Thoracic aorta (tissue), 2 donors: ENCODE measurements around the gene AUTS2. TPM values are rescaled to one million over a fixed set of nuclear protein-coding genes. Genes with fewer than 3 reads are reported as not detected.
"Not testable (repeated sequence)": the region's sequence is repeated elsewhere in the genome, so short reads cannot be mapped to it uniquely, and the experiment has no call there.

ENCODE experiments used
- ATAC-seq: fragments of 150-250 bp; one replicate; pipeline ENCODE4 v1.8.0; 2017; ENCODE audit warnings: low read depth; ENCODE audit not compliant: insufficient number of reproducible peaks, low FRiP score
- DNase-seq: peaks from one replicate; pipeline ENCODE4 v3.0.0-alpha.2; 2020; ENCODE audit warnings: low spot score
- H3K27ac ChIP-seq, 2 donors: fragments of 200-600 bp; sonication (generic); 1 replicate in 1 of 2; 2 replicates in 1 of 2; pipeline ENCODE4 v1.5.1; 2016; ENCODE audit warnings: mild to moderate bottlenecking in 2 of 2, moderate library complexity in 2 of 2
- H3K27me3 ChIP-seq: fragments of 200-600 bp; sonication (generic); replicated peaks from 2 replicates; pipeline ENCODE4 v1.6.0; 2016; ENCODE audit warnings: mild to moderate bottlenecking; ENCODE audit not compliant: insufficient read depth
- H3K36me3 ChIP-seq: fragments of 200-600 bp; sonication (generic); one replicate; pipeline ENCODE4 v1.5.1; 2016
- H3K4me1 ChIP-seq, 2 donors: fragments of 200-600 bp; sonication (generic); 1 replicate in 1 of 2; 2 replicates in 1 of 2; pipeline versions ENCODE4 v1.5.1 to v1.6.0; 2016; ENCODE audit warnings: low read depth in 2 of 2, mild to moderate bottlenecking in 1 of 2; ENCODE audit not compliant: control insufficient read depth in 1 of 2
- H3K4me3 ChIP-seq: fragments of 200-600 bp; sonication (generic); 2 replicates; pipeline ENCODE4 v1.5.1; 2016; ENCODE audit warnings: mild to moderate bottlenecking
- H3K9me3 ChIP-seq: fragments of 200-600 bp; sonication (generic); 2 replicates; pipeline ENCODE4 v1.5.1; 2016
- total RNA-seq, 2 donors: library from RNA; depleted of rRNA; stranded (reverse); fragments of >200 nt; gene quantifications; one replicate each; pipeline versions ENCODE4 v1.1.0 to v1.2.3, GENCODE V29; 2016
- TF ChIP-seq, protein P1 (sequence below): fragments of 200-600 bp; sonication (generic); IDR thresholded peaks from one replicate; pipeline ENCODE4 v1.5.1; 2019; ENCODE audit warnings: antibody characterized with exemption

Gene AUTS2
- total RNA-seq, 2 donors from 2014 or later, result 49.4 to 101 TPM

GRCh38 chr7:70356787-70357328 is 758.6 kb downstream of the AUTS2 start:
- Histone ChIP-seq H3K36me3 (no peaks in the 10 kb centered on the region), H3K27ac (no peak overlapping the region), H3K4me3 (no peak overlapping the region), H3K9me3 (no peaks in the 10 kb centered on the region), H3K4me1 (peaks cover 0 to 9% of the 10 kb centered on the region in 2 donors), H3K27me3 (no peaks in the 10 kb centered on the region)
- TF ChIP-seq, protein P1, sequence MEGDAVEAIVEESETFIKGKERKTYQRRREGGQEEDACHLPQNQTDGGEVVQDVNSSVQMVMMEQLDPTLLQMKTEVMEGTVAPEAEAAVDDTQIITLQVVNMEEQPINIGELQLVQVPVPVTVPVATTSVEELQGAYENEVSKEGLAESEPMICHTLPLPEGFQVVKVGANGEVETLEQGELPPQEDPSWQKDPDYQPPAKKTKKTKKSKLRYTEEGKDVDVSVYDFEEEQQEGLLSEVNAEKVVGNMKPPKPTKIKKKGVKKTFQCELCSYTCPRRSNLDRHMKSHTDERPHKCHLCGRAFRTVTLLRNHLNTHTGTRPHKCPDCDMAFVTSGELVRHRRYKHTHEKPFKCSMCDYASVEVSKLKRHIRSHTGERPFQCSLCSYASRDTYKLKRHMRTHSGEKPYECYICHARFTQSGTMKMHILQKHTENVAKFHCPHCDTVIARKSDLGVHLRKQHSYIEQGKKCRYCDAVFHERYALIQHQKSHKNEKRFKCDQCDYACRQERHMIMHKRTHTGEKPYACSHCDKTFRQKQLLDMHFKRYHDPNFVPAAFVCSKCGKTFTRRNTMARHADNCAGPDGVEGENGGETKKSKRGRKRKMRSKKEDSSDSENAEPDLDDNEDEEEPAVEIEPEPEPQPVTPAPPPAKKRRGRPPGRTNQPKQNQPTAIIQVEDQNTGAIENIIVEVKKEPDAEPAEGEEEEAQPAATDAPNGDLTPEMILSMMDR, result no peak
- ATAC-seq (no peak), DNase-seq (no peak)

DNA sequence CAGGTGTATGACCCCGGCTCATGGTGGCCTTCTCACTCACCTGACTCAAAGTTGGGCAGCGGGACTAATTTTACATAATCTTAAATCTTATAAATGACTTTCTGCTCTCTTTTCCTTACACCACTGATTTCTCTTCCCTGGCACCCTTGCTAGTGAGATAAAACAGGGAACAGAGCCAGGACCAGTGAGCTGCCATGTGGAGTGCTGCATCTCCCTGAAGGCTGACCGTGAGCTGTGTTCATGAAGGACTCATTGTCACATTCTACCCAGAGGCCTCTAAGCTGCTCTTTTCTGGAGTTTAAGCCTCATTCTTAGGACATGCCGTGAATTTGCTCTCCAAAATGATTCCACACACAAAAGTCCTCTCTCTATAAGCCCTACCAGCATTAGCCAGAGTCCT is 762.3 kb downstream of the AUTS2 start:
- DNase-seq (no peak), ATAC-seq (no peak)
- Histone ChIP-seq H3K9me3 (no peaks in the 10 kb centered on the region), H3K4me3 (no peak overlapping the region), H3K27me3 (no peaks in the 10 kb centered on the region), H3K27ac (no peak overlapping the region), H3K4me1 (peaks cover 0 to 9% of the 10 kb centered on the region in 2 donors), H3K36me3 (no peaks in the 10 kb centered on the region)
- TF ChIP-seq, protein P1, result no peak

GRCh38 chr7:70361821-70362220 is 763.5 kb downstream of the AUTS2 start:
- no peaks in the 10 kb centered on the region for H3K36me3 ChIP-seq
- H3K27ac ChIP-seq, result no peak overlapping the region
- no peaks in the 10 kb centered on the region for H3K27me3 ChIP-seq
- H3K4me3 ChIP-seq, result no peak overlapping the region
- TF ChIP-seq, protein P1, result no peak
- DNase-seq (no peak), ATAC-seq (no peak)
- H3K9me3 ChIP-seq, result no peaks in the 10 kb centered on the region
- peaks cover 0 to 2% of the 10 kb centered on the region in 2 donors for H3K4me1 ChIP-seq

GRCh38 chr7:70364393-70364792 is 766.1 kb downstream of the AUTS2 start:
- not testable (repeated sequence) for ATAC-seq, H3K27me3 ChIP-seq, H3K9me3 ChIP-seq, H3K27ac ChIP-seq, H3K4me1 ChIP-seq, DNase-seq, H3K4me3 ChIP-seq, H3K36me3 ChIP-seq

- Histone ChIP-seq H3K27ac (no peak overlapping the region), H3K9me3 (no peaks in the 10 kb centered on the region), H3K27me3 (no peaks in the 10 kb centered on the region), H3K36me3 (no peaks in the 10 kb centered on the region), H3K4me3 (no peak overlapping the region), H3K4me1 (peaks cover 15 to 22% of the 10 kb centered on the region in 2 donors)
- TF ChIP-seq, protein P1, result no peak
- no peak for DNase-seq
- no peak for ATAC-seq
These were observed 773.4 kb downstream of the AUTS2 start for GRCh38 chr7:70371652-70372051.
